IMR-90 (cell line): ENCODE results near the gene SLC24A3. TPM values are rescaled to one million over a fixed set of nuclear protein-coding genes. Genes with fewer than 3 reads are reported as not detected.

Source experiments
- ATAC-seq: fragments of 200-7000 bp; cut with Tn5 transposase; 2 replicates; pipeline ENCODE4 v1.9.1; 2020; ENCODE audit warnings: low read depth, mild to moderate bottlenecking, moderate library complexity
- BruUV-seq: library from RNA; stranded (reverse); fragments of 400-500 nt; replicated peaks from 2 replicates; lab custom pipeline; 2021; lab: Mats Ljungman, UMichigan
- CTCF ChIA-PET: fragments of 300-600 bp; formaldehyde crosslinking; extraction: SDS; loops from one replicate; lab custom pipeline; 2021; ENCODE audit warnings: antibody characterized with exemption; lab: Yijun Ruan, JAX
- POLR2A ChIA-PET: fragments of 300-600 bp; sonication (Branson Sonifier 250); formaldehyde crosslinking; loops from one replicate; lab custom pipeline; 2022; ENCODE audit warnings: antibody characterized with exemption; ENCODE audit not compliant: unreplicated experiment; lab: Charles Lee
- DNase-seq: peaks from one replicate; pipeline ENCODE4 v3.0.0; 2013
- H2AFZ ChIP-seq: replicated peaks from 2 replicates; pipeline ENCODE3; 2013; ENCODE audit warnings: low read length, mild to moderate bottlenecking; ENCODE audit not compliant: poor library complexity
- H2AK5ac ChIP-seq: 2 replicates; pipeline ENCODE4 v1.6.1; 2013; ENCODE audit warnings: low read depth, low read length, inconsistent platforms
- H2AK9ac ChIP-seq: replicated peaks from 2 replicates; pipeline ENCODE3; 2013; ENCODE audit warnings: mild to moderate bottlenecking, low read depth, low read length, moderate library complexity; ENCODE audit not compliant: poor library complexity
- H2BK120ac ChIP-seq: 2 replicates; pipeline ENCODE4 v1.6.1; 2013; ENCODE audit warnings: low read depth, low read length, inconsistent platforms
- H2BK15ac ChIP-seq: 3 replicates; pipeline ENCODE4 v1.6.1; 2013; ENCODE audit warnings: low read depth, low read length, inconsistent platforms
- H2BK20ac ChIP-seq: 2 replicates; pipeline ENCODE4 v1.6.1; 2013; ENCODE audit warnings: low read depth, mild to moderate bottlenecking, inconsistent platforms, low read length, moderate library complexity
- H2BK5ac ChIP-seq: 2 replicates; pipeline ENCODE4 v1.6.1; 2013; ENCODE audit warnings: mild to moderate bottlenecking, low read depth, low read length, inconsistent platforms; ENCODE audit not compliant: poor library complexity, severe bottlenecking
- H3K14ac ChIP-seq: replicated peaks from 2 replicates; pipeline ENCODE4 v1.6.1; 2013; ENCODE audit warnings: low read depth, low read length, inconsistent platforms
- H3K18ac ChIP-seq: 2 replicates; pipeline ENCODE4 v1.6.1; 2013; ENCODE audit warnings: low read depth, low read length, control low read depth
- H3K23ac ChIP-seq: 2 replicates; pipeline ENCODE4 v1.6.1; 2013; ENCODE audit warnings: low read depth, low read length, inconsistent platforms
- H3K27ac ChIP-seq: 2 replicates; pipeline ENCODE4 v1.5.1; 2013; ENCODE audit warnings: mild to moderate bottlenecking, control low read depth, low read length; ENCODE audit not compliant: insufficient read depth
- H3K27me3 ChIP-seq: 2 replicates; pipeline ENCODE4 v1.6.1; 2013; ENCODE audit warnings: low read length; ENCODE audit not compliant: control insufficient read depth, insufficient read depth
- H3K36me3 ChIP-seq: 2 replicates; pipeline ENCODE4 v1.6.1; 2013; ENCODE audit warnings: low read length, mixed read lengths; ENCODE audit not compliant: control insufficient read depth, insufficient read depth
- H3K4ac ChIP-seq: 2 replicates; pipeline ENCODE4 v1.6.1; 2013; ENCODE audit warnings: low read depth, low read length, inconsistent platforms
- H3K4me1 ChIP-seq: 2 replicates; pipeline ENCODE4 v1.6.1; 2013; ENCODE audit warnings: low read length, mixed read lengths; ENCODE audit not compliant: control insufficient read depth, insufficient read depth
- H3K4me2 ChIP-seq: 2 replicates; pipeline ENCODE4 v1.6.1; 2013; ENCODE audit warnings: low read depth, mild to moderate bottlenecking, control low read depth, low read length, moderate library complexity
- H3K4me3 ChIP-seq: 2 replicates; pipeline ENCODE4 v1.5.1; 2013; ENCODE audit warnings: low read depth, mild to moderate bottlenecking, control low read depth, low read length, moderate library complexity; ENCODE audit not compliant: insufficient read depth
- H3K56ac ChIP-seq: 2 replicates; pipeline ENCODE4 v1.6.1; 2013; ENCODE audit warnings: low read length, inconsistent platforms; ENCODE audit not compliant: insufficient read depth; ENCODE audit errors: extremely low read depth
- H3K79me1 ChIP-seq, 2 experiments: 2 replicates each; pipeline ENCODE4 v1.6.1; 2013; ENCODE audit warnings: low read length in 2 of 2, inconsistent platforms in 1 of 2, low read depth in 1 of 2
- H3K9ac ChIP-seq: 2 replicates; pipeline ENCODE4 v1.6.1; 2013; ENCODE audit warnings: low read depth, low read length, control low read depth
- H3K9me1 ChIP-seq: 2 replicates; pipeline ENCODE4 v1.6.1; 2013; ENCODE audit warnings: low read length, inconsistent platforms; ENCODE audit not compliant: insufficient read depth
- H3K9me3 ChIP-seq: 2 replicates; pipeline ENCODE4 v1.6.1; 2013; ENCODE audit warnings: low read length; ENCODE audit not compliant: control insufficient read depth, insufficient read depth
- H4K20me1 ChIP-seq: 2 replicates; pipeline ENCODE4 v1.6.1; 2013; ENCODE audit warnings: low read length, inconsistent platforms; ENCODE audit not compliant: insufficient read depth
- H4K5ac ChIP-seq: 2 replicates; pipeline ENCODE4 v1.6.1; 2013; ENCODE audit warnings: mild to moderate bottlenecking, low read depth, low read length, control low read depth
- H4K8ac ChIP-seq, 2 experiments: 2 replicates each; pipeline ENCODE4 v1.6.1; 2013; ENCODE audit warnings: low read depth in 2 of 2, low read length in 2 of 2, control low read depth in 1 of 2, inconsistent platforms in 1 of 2
- H4K91ac ChIP-seq: 2 replicates; pipeline ENCODE4 v1.6.1; 2013; ENCODE audit warnings: low read depth, low read length, inconsistent platforms; ENCODE audit not compliant: insufficient read depth
- BHLHE40 ChIP-seq: fragments of 150-350 bp; IDR thresholded peaks from 2 replicates; pipeline ENCODE4 v1.6.1; 2016; ENCODE audit warnings: mild to moderate bottlenecking, low read depth, low read length
- CEBPB ChIP-seq: IDR thresholded peaks from 2 replicates; pipeline ENCODE4 v1.6.1; 2012; ENCODE audit warnings: low read depth, low read length, improper control_type of control experiment
- CHD1 ChIP-seq: IDR thresholded peaks from 2 replicates; pipeline ENCODE4 v1.6.1; 2012; ENCODE audit warnings: low read depth, low read length, improper control_type of control experiment
- FOS ChIP-seq: fragments of 150-350 bp; IDR thresholded peaks from 2 replicates; pipeline ENCODE4 v1.6.1; 2016; ENCODE audit warnings: low read depth, low read length
- MAFK ChIP-seq: IDR thresholded peaks from 2 replicates; pipeline ENCODE4 v1.6.1; 2012; ENCODE audit warnings: low read depth, low read length, improper control_type of control experiment
- MAZ ChIP-seq: IDR thresholded peaks from 2 replicates; pipeline ENCODE4 v1.6.1; 2012; ENCODE audit warnings: low read depth, mild to moderate bottlenecking, low read length, improper control_type of control experiment, moderate library complexity, borderline replicate concordance
- MXI1 ChIP-seq: IDR thresholded peaks from 2 replicates; pipeline ENCODE4 v1.6.1; 2012; ENCODE audit warnings: low read depth, mild to moderate bottlenecking, low read length, moderate library complexity, borderline replicate concordance
- NFE2L2 ChIP-seq: fragments of 150-350 bp; IDR thresholded peaks from 2 replicates; pipeline ENCODE4 v1.6.1; 2016; ENCODE audit warnings: low read depth, mild to moderate bottlenecking, low read length
- POLR2A ChIP-seq: IDR thresholded peaks from 2 replicates; pipeline ENCODE4 v1.6.1; 2012; ENCODE audit warnings: mild to moderate bottlenecking, low read depth, low read length
- RAD21 ChIP-seq: IDR thresholded peaks from 2 replicates; pipeline ENCODE4 v1.6.1; 2012; ENCODE audit warnings: low read length, improper control_type of control experiment
- RCOR1 ChIP-seq: IDR thresholded peaks from 2 replicates; pipeline ENCODE4 v1.6.1; 2012; ENCODE audit warnings: mild to moderate bottlenecking, low read length, improper control_type of control experiment; ENCODE audit not compliant: insufficient replicate concordance
- RFX5 ChIP-seq: IDR thresholded peaks from 2 replicates; pipeline ENCODE4 v1.8.0; 2012; ENCODE audit warnings: low read depth, mild to moderate bottlenecking, low read length, moderate library complexity
- SMC3 ChIP-seq: fragments of 150-350 bp; IDR thresholded peaks from 2 replicates; pipeline ENCODE4 v1.6.1; 2016; ENCODE audit warnings: low read depth, mild to moderate bottlenecking, antibody characterized with exemption, low read length, moderate library complexity
- USF2 ChIP-seq: fragments of 150-350 bp; IDR thresholded peaks from 2 replicates; pipeline ENCODE4 v1.6.1; 2017; ENCODE audit warnings: mild to moderate bottlenecking, antibody characterized with exemption, low read length, low read depth
- WGBS, 2 experiments: methylation state at CpG; one replicate each; pipeline versions ENCODE4 v1.1.5 to v1.1.7; 2013; ENCODE audit warnings: missing lambda C conversion rate in 2 of 2; ENCODE audit not compliant: insufficient read length in 1 of 2; ENCODE audit errors: extremely low coverage in 2 of 2; 5-methylcytosine and 5-hydroxymethylcytosine counted together
- dilution Hi-C: fragments of 300-500 bp; cut with HindIII; formaldehyde crosslinking; loops from one replicate; pipeline ENCODE4 v1.14.3; 2018; ENCODE audit warnings: low sequenced_read_pairs; ENCODE audit not compliant: unreplicated experiment
- in situ Hi-C: fragments of 300-500 bp; cut with MboI; formaldehyde crosslinking; loops from 3 replicates; pipeline ENCODE4 v1.14.3; 2019; ENCODE audit warnings: low sequenced_read_pairs, inconsistent platforms, mixed read lengths
- intact Hi-C: fragments of 100-400 bp; cut with micrococcal nuclease; formaldehyde crosslinking; loops from 2 replicates; pipeline ENCODE4 v1.10.0; 2022
- polyA plus RNA-seq, 3 experiments: library from polyadenylated mRNA; depleted of rRNA; stranded (reverse); fragments of >200 nt; gene quantifications; 2 replicates each; pipeline ENCODE4 v1.2.3, GENCODE V29; 2012; ENCODE audit warnings: low replicate concordance in 1 of 3
- total RNA-seq: library from RNA; depleted of rRNA; stranded (reverse); fragments of >200 nt; gene quantifications from 2 replicates; pipeline ENCODE4 v1.2.3, GENCODE V29; 2012
- TF ChIP-seq, protein P1 (sequence below): fragments of 150-350 bp; IDR thresholded peaks from 2 replicates; pipeline ENCODE4 v1.6.1; 2016; ENCODE audit warnings: low read depth, mild to moderate bottlenecking, low read length, moderate library complexity, borderline replicate concordance
- TF ChIP-seq, protein P2 (sequence below): conservative IDR thresholded peaks from 2 replicates; pipeline ENCODE4 v1.5.1; 2012; ENCODE audit warnings: mild to moderate bottlenecking, low read depth, low read length, improper control_type of control experiment

Gene SLC24A3
- total and polyA plus RNA-seq, 2 of the 4 experiments (the other 2 are of a cell fraction), result not detected

GRCh38 chr20:19288061-19288460 lies 75.6 kb downstream of the SLC24A3 start:
- Histone ChIP-seq H2BK5ac (no peak overlapping the region), H2AFZ (no peak overlapping the region), H3K18ac (no peak overlapping the region), H2AK5ac (no peak overlapping the region), H3K9me1 (no peaks in the 10 kb centered on the region), H4K91ac (no peak overlapping the region), H4K20me1 (no peaks in the 10 kb centered on the region), H3K4me1 (no peaks in the 10 kb centered on the region), H3K23ac (no peak overlapping the region), H3K79me1 (no peaks in the 10 kb centered on the region), H2BK15ac (no peak overlapping the region), H2BK120ac (no peak overlapping the region), H3K36me3 (no peaks in the 10 kb centered on the region), H3K9ac (no peak overlapping the region), H3K9me3 (no peaks in the 10 kb centered on the region; the same call in 1 of the 2 replicates), H3K27me3 (no peaks in the 10 kb centered on the region), H2AK9ac (no peak overlapping the region), H4K5ac (no peak overlapping the region), H2BK20ac (no peak overlapping the region), H3K4ac (no peak overlapping the region), H4K8ac (no peak overlapping the region), H3K27ac (no peak overlapping the region), H3K4me3 (no peak overlapping the region), H3K14ac (no peak overlapping the region), H3K56ac (no peak overlapping the region), H3K4me2 (no peak overlapping the region)
- CTCF ChIA-PET, result no interaction called here
- TF ChIP-seq MAFK, result no peak
- no peak for TF ChIP-seq MAZ
- no peak for TF ChIP-seq RFX5
- TF ChIP-seq FOS, result no peak
- TF ChIP-seq RCOR1, result no peak
- TF ChIP-seq BHLHE40, result no peak
- TF ChIP-seq NFE2L2, result no peak
- TF ChIP-seq CEBPB, result no peak
- TF ChIP-seq USF2, result no peak
- TF ChIP-seq POLR2A, result no peak
- TF ChIP-seq, protein P1, sequence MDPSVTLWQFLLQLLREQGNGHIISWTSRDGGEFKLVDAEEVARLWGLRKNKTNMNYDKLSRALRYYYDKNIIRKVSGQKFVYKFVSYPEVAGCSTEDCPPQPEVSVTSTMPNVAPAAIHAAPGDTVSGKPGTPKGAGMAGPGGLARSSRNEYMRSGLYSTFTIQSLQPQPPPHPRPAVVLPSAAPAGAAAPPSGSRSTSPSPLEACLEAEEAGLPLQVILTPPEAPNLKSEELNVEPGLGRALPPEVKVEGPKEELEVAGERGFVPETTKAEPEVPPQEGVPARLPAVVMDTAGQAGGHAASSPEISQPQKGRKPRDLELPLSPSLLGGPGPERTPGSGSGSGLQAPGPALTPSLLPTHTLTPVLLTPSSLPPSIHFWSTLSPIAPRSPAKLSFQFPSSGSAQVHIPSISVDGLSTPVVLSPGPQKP, result no peak
- no peak for TF ChIP-seq MXI1
- no peak for TF ChIP-seq SMC3
- TF ChIP-seq CHD1, result no peak
- TF ChIP-seq RAD21, result no peak
- TF ChIP-seq, protein P2, sequence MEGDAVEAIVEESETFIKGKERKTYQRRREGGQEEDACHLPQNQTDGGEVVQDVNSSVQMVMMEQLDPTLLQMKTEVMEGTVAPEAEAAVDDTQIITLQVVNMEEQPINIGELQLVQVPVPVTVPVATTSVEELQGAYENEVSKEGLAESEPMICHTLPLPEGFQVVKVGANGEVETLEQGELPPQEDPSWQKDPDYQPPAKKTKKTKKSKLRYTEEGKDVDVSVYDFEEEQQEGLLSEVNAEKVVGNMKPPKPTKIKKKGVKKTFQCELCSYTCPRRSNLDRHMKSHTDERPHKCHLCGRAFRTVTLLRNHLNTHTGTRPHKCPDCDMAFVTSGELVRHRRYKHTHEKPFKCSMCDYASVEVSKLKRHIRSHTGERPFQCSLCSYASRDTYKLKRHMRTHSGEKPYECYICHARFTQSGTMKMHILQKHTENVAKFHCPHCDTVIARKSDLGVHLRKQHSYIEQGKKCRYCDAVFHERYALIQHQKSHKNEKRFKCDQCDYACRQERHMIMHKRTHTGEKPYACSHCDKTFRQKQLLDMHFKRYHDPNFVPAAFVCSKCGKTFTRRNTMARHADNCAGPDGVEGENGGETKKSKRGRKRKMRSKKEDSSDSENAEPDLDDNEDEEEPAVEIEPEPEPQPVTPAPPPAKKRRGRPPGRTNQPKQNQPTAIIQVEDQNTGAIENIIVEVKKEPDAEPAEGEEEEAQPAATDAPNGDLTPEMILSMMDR, result no peak
- POLR2A ChIA-PET, result no interaction called here
- no CpG with 5 or more reads among the region's 2 CpGs for WGBS, 2 experiments
- in situ Hi-C loops, result no loop called here
- no peak for DNase-seq
- dilution Hi-C loops, result no loop called here
- intact Hi-C loops, result no loop called here
- ATAC-seq, result no peak
- no TSS peak for BruUV-seq
